Measurements from ENCODE around the gene KDM5D.

The KDM5D gene
- total RNA-seq = 80.6 to 327 (median 230) reads per million in 3 experiments

GRCh38 chrY:19744381-19745378 is at the start of gene KDM5D:
KDM5D (minus strand) TSS chrY:19744726; CDS start chrY:19744534, 192 bp downstream.
- no peak for DNase-seq

GRCh38 chrY:19768375-19768774 is 23.8 kb upstream of the KDM5D start:
- no peak for DNase-seq

- DNase-seq = no peak
These were observed 1.2 kb downstream of the KDM5D start for GRCh38 chrY:19743331-19743730.

- no peak for DNase-seq
These were observed 2.4 kb downstream of the KDM5D start for GRCh38 chrY:19742153-19742552.

- DNase-seq = no peak
These were observed 10.1 kb downstream of the KDM5D start for GRCh38 chrY:19734425-19734824.

- DNase-seq = no peak
These were observed 26.6 kb downstream of the KDM5D start for GRCh38 chrY:19717950-19718349.

GRCh38 chrY:19717146-19717545 is 27.4 kb downstream of the KDM5D start:
- no peak for DNase-seq

- DNase-seq = no peak
These were observed 29.3 kb downstream of the KDM5D start for GRCh38 chrY:19715226-19715625.

- no peak for DNase-seq
These were observed 31.1 kb downstream of the KDM5D start for GRCh38 chrY:19713430-19713829.

GRCh38 chrY:19706273-19706672 is 38.3 kb downstream of the KDM5D start:
- DNase-seq = no peak

GRCh38 chrY:19698495-19698894 is 46.0 kb downstream of the KDM5D start:
- no peak for DNase-seq

GRCh38 chrY:19680821-19681220 is 63.7 kb downstream of the KDM5D start:
- DNase-seq = no peak
